ENCODE measurements around the gene OBI1. TPM values are rescaled to one million over a fixed set of nuclear protein-coding genes. Genes with fewer than 3 reads are reported as not detected.
A peak's percentile ranks its signal among the peaks of the same experiment; 100 is the strongest.

OBI1 gene
- total and polyA plus RNA-seq, 2 donors (not counting 1 experiment from before 2014, with no cell fraction given) = 10.2 to 11.4 TPM

- no peaks in the 10 kb centered on the region for H3K4me1 ChIP-seq (ENCODE audit: control insufficient read depth, extremely low read depth, insufficient read depth, low read length)
- no peak overlapping the region for H3K27ac ChIP-seq (ENCODE audit: insufficient read depth, low read length)
- H4K20me1 ChIP-seq (ENCODE audit: control insufficient read depth, extremely low read depth, insufficient read depth, low read length) = no peaks in the 10 kb centered on the region
- no peak overlapping the region for H3K9ac ChIP-seq (ENCODE audit: insufficient read depth, low read length)
- peaks cover 22% of the 10 kb centered on the region for H3K27me3 ChIP-seq (ENCODE audit: control insufficient read depth, insufficient read depth, low read length)
- H3K79me2 ChIP-seq (ENCODE audit: control insufficient read depth, insufficient read depth, low read length) = no peaks in the 10 kb centered on the region
- H3K36me3 ChIP-seq (ENCODE audit: control insufficient read depth, insufficient read depth, low read length) = no peaks in the 10 kb centered on the region
- H2AFZ ChIP-seq (ENCODE audit: low read length) = no peak overlapping the region
- no peaks in the 10 kb centered on the region for H3K9me3 ChIP-seq (ENCODE audit: control insufficient read depth, insufficient read depth, low read depth, low read length)
- H3K4me2 ChIP-seq (ENCODE audit: extremely low read depth, insufficient read depth, low read length) = no peak overlapping the region
- DNase-seq (ENCODE audit: low read depth in 2 of 2) = peak; percentile 21 to 28
- TF ChIP-seq EZH2 (IDR thresholded peaks at IDR 0.05; ENCODE audit: low read length, missing control alignments) (no peak), CTCF (conservative IDR thresholded peaks at IDR 0.05 in 1 of 2, IDR thresholded peaks at IDR 0.05 in 1 of 2; ENCODE audit: low read depth in 1 of 2, low read length in 2 of 2) (no peak)
- H3K4me3 ChIP-seq (replicated peaks in 1 of 4; ENCODE audit: control extremely low read depth in 1 of 4, insufficient read depth in 1 of 4, low read depth in 3 of 4, low read length in 4 of 4) = no peak overlapping the region
Measured at GRCh38 chr13:78589206-78589605, 69.7 kb downstream of the OBI1 start.

GRCh38 chr13:78587395-78587794 is 71.6 kb downstream of the OBI1 start:
- no peaks in the 10 kb centered on the region for H3K4me1 ChIP-seq (ENCODE audit: control insufficient read depth, extremely low read depth, insufficient read depth, low read length)
- no peaks in the 10 kb centered on the region for H4K20me1 ChIP-seq (ENCODE audit: control insufficient read depth, extremely low read depth, insufficient read depth, low read length)
- no peak overlapping the region for H3K4me2 ChIP-seq (ENCODE audit: extremely low read depth, insufficient read depth, low read length)
- TF ChIP-seq EZH2 (IDR thresholded peaks at IDR 0.05; ENCODE audit: low read length, missing control alignments) = no peak
- no peak for TF ChIP-seq CTCF (conservative IDR thresholded peaks at IDR 0.05 in 1 of 2, IDR thresholded peaks at IDR 0.05 in 1 of 2; ENCODE audit: low read depth in 1 of 2, low read length in 2 of 2)
- H3K27me3 ChIP-seq (ENCODE audit: control insufficient read depth, insufficient read depth, low read length) = peaks cover 10% of the 10 kb centered on the region
- no peak overlapping the region for H3K27ac ChIP-seq (ENCODE audit: insufficient read depth, low read length)
- no peak overlapping the region for H3K4me3 ChIP-seq (replicated peaks in 1 of 4; ENCODE audit: control extremely low read depth in 1 of 4, insufficient read depth in 1 of 4, low read depth in 3 of 4, low read length in 4 of 4)
- H3K9ac ChIP-seq (ENCODE audit: insufficient read depth, low read length) = no peak overlapping the region
- no peak for DNase-seq (ENCODE audit: low read depth in 2 of 2)
- no peak overlapping the region for H2AFZ ChIP-seq (ENCODE audit: low read length)
- H3K9me3 ChIP-seq (ENCODE audit: control insufficient read depth, insufficient read depth, low read depth, low read length) = no peaks in the 10 kb centered on the region
- no peaks in the 10 kb centered on the region for H3K36me3 ChIP-seq (ENCODE audit: control insufficient read depth, insufficient read depth, low read length)
- no peaks in the 10 kb centered on the region for H3K79me2 ChIP-seq (ENCODE audit: control insufficient read depth, insufficient read depth, low read length)

GRCh38 chr13:78586706-78587105 is 72.2 kb downstream of the OBI1 start:
- Histone ChIP-seq H3K36me3 (ENCODE audit: control insufficient read depth, insufficient read depth, low read length) (no peaks in the 10 kb centered on the region), H3K9ac (ENCODE audit: insufficient read depth, low read length) (no peak overlapping the region), H3K9me3 (ENCODE audit: control insufficient read depth, insufficient read depth, low read depth, low read length) (no peaks in the 10 kb centered on the region), H2AFZ (ENCODE audit: low read length) (no peak overlapping the region), H3K4me1 (ENCODE audit: control insufficient read depth, extremely low read depth, insufficient read depth, low read length) (no peaks in the 10 kb centered on the region), H3K27me3 (ENCODE audit: control insufficient read depth, insufficient read depth, low read length) (peaks cover 10% of the 10 kb centered on the region), H3K79me2 (ENCODE audit: control insufficient read depth, insufficient read depth, low read length) (no peaks in the 10 kb centered on the region), H4K20me1 (ENCODE audit: control insufficient read depth, extremely low read depth, insufficient read depth, low read length) (no peaks in the 10 kb centered on the region), H3K4me2 (ENCODE audit: extremely low read depth, insufficient read depth, low read length) (no peak overlapping the region), H3K4me3 (replicated peaks in 1 of 4; ENCODE audit: control extremely low read depth in 1 of 4, insufficient read depth in 1 of 4, low read depth in 3 of 4, low read length in 4 of 4) (no peak overlapping the region), H3K27ac (ENCODE audit: insufficient read depth, low read length) (no peak overlapping the region)
- peak in 1 of 2 donors; percentile 8 for DNase-seq (ENCODE audit: low read depth in 2 of 2)
- TF ChIP-seq CTCF (conservative IDR thresholded peaks at IDR 0.05 in 1 of 2, IDR thresholded peaks at IDR 0.05 in 1 of 2; ENCODE audit: low read depth in 1 of 2, low read length in 2 of 2) = peak; percentile 13 to 32
- no peak for TF ChIP-seq EZH2 (IDR thresholded peaks at IDR 0.05; ENCODE audit: low read length, missing control alignments)
